DND-41 (cell line): ENCODE results near the gene LYRM1.
"Not testable (repeated sequence)": the region's sequence is repeated elsewhere in the genome, so short reads cannot be mapped to it uniquely, and the experiment has no call there.

Experiments
- CTCF ChIP-seq: IDR thresholded peaks from 2 replicates; pipeline ENCODE4 v1.5.1; 2012; ENCODE audit warnings: borderline replicate concordance, low read length, moderate library complexity, mild to moderate bottlenecking; ENCODE audit not compliant: poor library complexity, severe bottlenecking; ENCODE audit errors: extremely low read depth
- EZH2 ChIP-seq: IDR thresholded peaks from 3 replicates; pipeline ENCODE4 v1.6.1; 2012; ENCODE audit warnings: borderline replicate concordance, low read depth, mild to moderate bottlenecking, moderate library complexity, low read length, inconsistent platforms; ENCODE audit not compliant: severe bottlenecking

GRCh38 chr16:20864376-20864775, 36.2 kb upstream of the LYRM1 start:
- not testable (repeated sequence) for TF ChIP-seq CTCF, EZH2
